ENCODE results near the gene DCX. TPM values are rescaled to one million over a fixed set of nuclear protein-coding genes. Genes with fewer than 3 reads are reported as not detected.

DCX gene
- total and polyA plus RNA-seq, 9 of the 15 experiments (the other 6 are each of a cell fraction or from before 2014, with no cell fraction given): not detected

DNA sequence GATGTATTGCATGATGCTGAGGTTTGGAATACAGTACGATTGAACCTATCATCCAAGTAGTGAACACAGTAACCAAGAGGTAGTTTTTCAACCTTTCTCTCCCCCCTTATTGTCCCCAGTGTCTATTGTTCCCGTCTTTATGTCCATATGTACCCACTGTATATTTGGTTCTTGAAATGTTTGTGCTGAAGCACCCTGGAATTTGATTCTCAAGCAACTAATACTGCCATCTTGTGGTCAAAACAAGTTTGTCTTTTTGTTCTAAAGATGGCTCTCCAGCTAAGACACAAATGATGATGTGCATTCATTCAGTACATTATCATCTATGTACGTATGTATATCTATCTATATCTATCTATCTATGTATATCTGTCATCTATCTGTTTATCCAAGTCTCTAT, 33.5 kb upstream of the DCX start:
- Histone ChIP-seq H3K79me2 (ENCODE audit: control insufficient read depth, insufficient read depth, low read length) (no peaks in the 10 kb centered on the region), H4K20me1 (replicated peaks; ENCODE audit: control insufficient read depth, insufficient read depth, low read length) (no peaks in the 10 kb centered on the region), H3K9me3 (replicated peaks; ENCODE audit: control insufficient read depth, insufficient read depth, low read depth, low read length) (no peaks in the 10 kb centered on the region), H3K4me2 (ENCODE audit: insufficient read depth, low read length) (no peak overlapping the region), H3K27me3 (ENCODE audit: control insufficient read depth in 2 of 2, insufficient read depth in 2 of 2, low read length in 2 of 2) (no peaks in the 10 kb centered on the region), H3K4me3 (no peak overlapping the region), H2AFZ (ENCODE audit: low read depth, low read length) (no peak overlapping the region), H3K4me1 (replicated peaks in 1 of 2; ENCODE audit: control insufficient read depth in 2 of 2, insufficient read depth in 2 of 2, low read length in 2 of 2) (no peaks in the 10 kb centered on the region), H3K9ac (ENCODE audit: insufficient read depth in 1 of 2, low read depth in 2 of 2, low read length in 2 of 2) (no peak overlapping the region), H3K36me3 (ENCODE audit: control insufficient read depth, insufficient read depth, low read length) (no peaks in the 10 kb centered on the region), H3K27ac (ENCODE audit: extremely low read depth, low read depth, low read length) (no peak overlapping the region), H3K9me1 (ENCODE audit: control insufficient read depth, insufficient read depth, low read length) (no peaks in the 10 kb centered on the region)
- FAIRE-seq (peak; percentile 62), ATAC-seq (peak; percentile 71), DNase-seq (ENCODE audit: extremely low read depth in 1 of 4, low spot score in 3 of 4) (peak; percentile 13 to 48 (median 18))
- 3% methylated on average over 3 of the region's 3 CpGs for WGBS (ENCODE audit: insufficient coverage, low coverage, missing lambda C conversion rate)
- no TSS peak for BruUV-seq (replicated peaks)
- TF ChIP-seq RAD21 (CRISPR knock-in tag; conservative IDR thresholded peaks at IDR 0.05 in 1 of 2, IDR thresholded peaks at IDR 0.05 in 1 of 2) (peak in 1 of 2 experiments; percentile 51; a peak in 3 of 4 replicates), CTCF (IDR thresholded peaks at IDR 0.05 in 2 of 3, conservative IDR thresholded peaks at IDR 0.05 in 1 of 3; ENCODE audit: insufficient read depth in 2 of 3, low read depth in 1 of 3, low read length in 3 of 3) (peak; percentile 24 to 54 (median 45); a peak in 4 of 6 replicates), TEAD4 (IDR thresholded peaks at IDR 0.05; ENCODE audit: low read length) (0 out of 2 replicates have a peak, but pooled peaks have one; percentile 24), TEAD4 (CRISPR knock-in tag; IDR thresholded peaks at IDR 0.05; ENCODE audit: borderline replicate concordance) (no peak), FOXK1 (CRISPR knock-in tag; IDR thresholded peaks at IDR 0.05; ENCODE audit: borderline replicate concordance) (no peak)
- in situ Hi-C loops (cut with MboI): no loop called here
- CTCF ChIA-PET (ENCODE audit: low intra/inter-chr PET ratio): interaction anchor here (1.6 kb wide), 1 partner anchor 346 kb away, joined by 3 read pairs; no protein-coding TSS in a partner anchor
- intact Hi-C loops (cut with micrococcal nuclease): loop anchor here (5.0 to 10.0 kb wide), 2 partner anchors 278 to 341 kb away; no protein-coding TSS in a partner anchor
- POLR2A ChIA-PET: no interaction called here

All from K562 (cell line).